ENCODE results near the gene TTC12.

The TTC12 gene

GRCh38 chr11:113314389-113315301 is at the start of gene TTC12:
Gene TTC12 (plus strand): TSS chr11:113314583. CDS start chr11:113316258, 1,675 bp downstream.
- peak; percentile 84 for DNase-seq (ENCODE audit: low read depth)

- no peak for DNase-seq (ENCODE audit: low read depth)
Measured at GRCh38 chr11:113265362-113265761, 49.0 kb upstream of the TTC12 start.

GRCh38 chr11:113267493-113267892 is 46.9 kb upstream of the TTC12 start:
- DNase-seq (ENCODE audit: low read depth) = no peak

GRCh38 chr11:113269096-113269495 is 45.3 kb upstream of the TTC12 start:
- no peak for DNase-seq (ENCODE audit: low read depth)

- DNase-seq (ENCODE audit: low read depth) = no peak
Measured at GRCh38 chr11:113269636-113270035, 44.7 kb upstream of the TTC12 start.

GRCh38 chr11:113270080-113270479 is 44.3 kb upstream of the TTC12 start:
- no peak for DNase-seq (ENCODE audit: low read depth)

GRCh38 chr11:113271551-113272245 is 42.7 kb upstream of the TTC12 start:
- DNase-seq (ENCODE audit: low read depth) = no peak

GRCh38 chr11:113272281-113272680 is 42.1 kb upstream of the TTC12 start:
- no peak for DNase-seq (ENCODE audit: low read depth)

GRCh38 chr11:113272927-113273615 is 41.3 kb upstream of the TTC12 start:
- no peak for DNase-seq (ENCODE audit: low read depth)

GRCh38 chr11:113273720-113274119 is 40.7 kb upstream of the TTC12 start:
- DNase-seq (ENCODE audit: low read depth) = no peak

GRCh38 chr11:113274713-113275582 is 39.4 kb upstream of the TTC12 start:
- DNase-seq (ENCODE audit: low read depth) = no peak

GRCh38 chr11:113275602-113276001 is 38.8 kb upstream of the TTC12 start:
- no peak for DNase-seq (ENCODE audit: low read depth)

- DNase-seq (ENCODE audit: low read depth) = no peak
Measured at GRCh38 chr11:113276466-113276865, 37.9 kb upstream of the TTC12 start.

- DNase-seq (ENCODE audit: low read depth) = no peak
Measured at GRCh38 chr11:113277907-113278306, 36.5 kb upstream of the TTC12 start.

- no peak for DNase-seq (ENCODE audit: low read depth)
Measured at GRCh38 chr11:113278481-113278880, 35.9 kb upstream of the TTC12 start.

- no peak for DNase-seq (ENCODE audit: low read depth)
Measured at GRCh38 chr11:113278925-113279324, 35.5 kb upstream of the TTC12 start.

- no peak for DNase-seq (ENCODE audit: low read depth)
Measured at GRCh38 chr11:113279591-113279990, 34.8 kb upstream of the TTC12 start.

GRCh38 chr11:113281052-113281725 is 33.2 kb upstream of the TTC12 start:
- no peak for DNase-seq (ENCODE audit: low read depth)

- DNase-seq (ENCODE audit: low read depth) = no peak
Measured at GRCh38 chr11:113282898-113283437, 31.4 kb upstream of the TTC12 start.

- no peak for DNase-seq (ENCODE audit: low read depth)
Measured at GRCh38 chr11:113283881-113284280, 30.5 kb upstream of the TTC12 start.

- no peak for DNase-seq (ENCODE audit: low read depth)
Measured at GRCh38 chr11:113286009-113286408, 28.4 kb upstream of the TTC12 start.
